ENCODE measurements around the gene SLC9C1. TPM values are rescaled to one million over a fixed set of nuclear protein-coding genes. Genes with fewer than 3 reads are reported as not detected.

Gene SLC9C1
- total and polyA plus RNA-seq, 2 of the 4 experiments (the other 2 are of a cell fraction): not detected

DNA sequence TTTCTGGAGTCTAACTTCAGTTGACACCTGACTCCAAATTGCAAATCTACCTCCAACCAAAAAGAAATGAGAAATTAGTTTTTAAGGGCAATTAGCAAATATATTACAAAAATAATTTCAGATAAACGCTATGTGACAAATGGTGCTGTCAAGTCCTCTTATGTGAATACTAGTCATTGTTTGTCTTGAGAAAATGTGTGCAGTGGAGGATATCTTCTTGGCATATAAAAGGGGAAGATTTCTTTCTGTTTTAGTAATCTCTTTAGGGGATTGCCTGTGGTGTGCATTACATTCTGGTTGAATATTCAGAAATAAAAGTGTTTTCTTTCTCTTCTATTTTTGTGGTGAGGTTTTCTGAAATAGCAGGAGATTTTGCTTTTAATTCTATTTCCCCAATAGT is 158.0 kb downstream of the SLC9C1 start:
- no CpG with 5 or more reads among the region's 1 CpG for WGBS, 2 experiments (ENCODE audit: extremely low coverage in 2 of 2, insufficient read length in 1 of 2)
- CTCF ChIA-PET: interaction anchor here (1.4 to 2.0 kb wide), 2 partner anchors 11 to 158 kb away, joined by 3 to 7 read pairs; partner anchors contain the start of gene SLC9C1

More for the DNA sequence above, 158.0 kb downstream of the SLC9C1 start:
- POLR2A ChIA-PET (ENCODE audit: unreplicated experiment): no interaction called here
- Histone ChIP-seq H3K4me1 (ENCODE audit: control insufficient read depth, insufficient read depth, low read length) (no peaks in the 10 kb centered on the region), H3K23ac (ENCODE audit: low read depth, low read length) (no peak overlapping the region), H4K20me1 (ENCODE audit: insufficient read depth, low read length) (no peaks in the 10 kb centered on the region), H3K27ac (ENCODE audit: insufficient read depth, low read length) (no peak overlapping the region), H2BK20ac (ENCODE audit: low read depth, low read length) (no peak overlapping the region), H3K9me1 (ENCODE audit: insufficient read depth, low read length) (no peaks in the 10 kb centered on the region), H2BK120ac (ENCODE audit: low read depth, low read length) (no peak overlapping the region), H3K56ac (ENCODE audit: extremely low read depth, insufficient read depth, low read length) (no peak overlapping the region), H3K4ac (ENCODE audit: low read depth, low read length) (no peak overlapping the region), H4K8ac (ENCODE audit: low read depth in 2 of 2, low read length in 2 of 2) (no peak overlapping the region), H3K27me3 (ENCODE audit: control insufficient read depth, insufficient read depth, low read length) (no peaks in the 10 kb centered on the region), H3K4me3 (ENCODE audit: insufficient read depth, low read depth, low read length) (no peak overlapping the region), H2AK9ac (replicated peaks; ENCODE audit: low read depth, low read length, poor library complexity) (no peak overlapping the region), H3K4me2 (ENCODE audit: low read depth, low read length) (no peak overlapping the region), H4K91ac (ENCODE audit: insufficient read depth, low read depth, low read length) (no peak overlapping the region), H3K79me1 (ENCODE audit: low read depth in 1 of 2, low read length in 2 of 2) (no peaks in the 10 kb centered on the region), H2AFZ (replicated peaks; ENCODE audit: low read length, poor library complexity) (no peak overlapping the region), H3K14ac (replicated peaks; ENCODE audit: low read depth, low read length) (no peak overlapping the region), H3K18ac (ENCODE audit: low read depth, low read length) (no peak overlapping the region), H3K9me3 (ENCODE audit: control insufficient read depth, insufficient read depth, low read length) (no peaks in the 10 kb centered on the region), H3K36me3 (ENCODE audit: control insufficient read depth, insufficient read depth, low read length) (no peaks in the 10 kb centered on the region), H2BK5ac (ENCODE audit: low read depth, low read length, poor library complexity, severe bottlenecking) (no peak overlapping the region), H4K5ac (ENCODE audit: low read depth, low read length) (no peak overlapping the region), H2AK5ac (ENCODE audit: low read depth, low read length) (no peak overlapping the region), H3K9ac (ENCODE audit: low read depth, low read length) (no peak overlapping the region), H2BK15ac (ENCODE audit: low read depth, low read length) (no peak overlapping the region)
- no peak for DNase-seq
- BruUV-seq (replicated peaks): no TSS peak
- in situ Hi-C loops (cut with MboI; ENCODE audit: low sequenced_read_pairs) (loop anchor here (25.0 kb wide), 1 partner anchor 376 kb away; no protein-coding TSS in a partner anchor), dilution Hi-C loops (cut with HindIII; ENCODE audit: low sequenced_read_pairs, unreplicated experiment) (no loop called here), intact Hi-C loops (cut with micrococcal nuclease) (loop anchor here (5.0 kb wide), 1 partner anchor 156 kb away; the partner anchor contains the start of gene SLC9C1)
- no peak for ATAC-seq (ENCODE audit: low read depth)
- TF ChIP-seq CHD1 (IDR thresholded peaks at IDR 0.05; ENCODE audit: low read depth, low read length) (no peak), POLR2A (IDR thresholded peaks at IDR 0.05; ENCODE audit: low read depth, low read length) (no peak), MAFK (IDR thresholded peaks at IDR 0.05; ENCODE audit: low read depth, low read length) (no peak), SMC3 (IDR thresholded peaks at IDR 0.05; ENCODE audit: low read depth, low read length) (no peak), RFX5 (IDR thresholded peaks at IDR 0.05; ENCODE audit: low read depth, low read length) (no peak), RAD21 (IDR thresholded peaks at IDR 0.05; ENCODE audit: low read length) (no peak), BHLHE40 (IDR thresholded peaks at IDR 0.05; ENCODE audit: low read depth, low read length) (no peak), FOS (IDR thresholded peaks at IDR 0.05; ENCODE audit: low read depth, low read length) (no peak), CEBPB (IDR thresholded peaks at IDR 0.05; ENCODE audit: low read depth, low read length) (no peak), RCOR1 (IDR thresholded peaks at IDR 0.05; ENCODE audit: insufficient replicate concordance, low read length) (no peak), NFE2L2 (IDR thresholded peaks at IDR 0.05; ENCODE audit: low read depth, low read length) (no peak), MAZ (IDR thresholded peaks at IDR 0.05; ENCODE audit: borderline replicate concordance, low read depth, low read length) (no peak)
- TF ChIP-seq, protein P1, sequence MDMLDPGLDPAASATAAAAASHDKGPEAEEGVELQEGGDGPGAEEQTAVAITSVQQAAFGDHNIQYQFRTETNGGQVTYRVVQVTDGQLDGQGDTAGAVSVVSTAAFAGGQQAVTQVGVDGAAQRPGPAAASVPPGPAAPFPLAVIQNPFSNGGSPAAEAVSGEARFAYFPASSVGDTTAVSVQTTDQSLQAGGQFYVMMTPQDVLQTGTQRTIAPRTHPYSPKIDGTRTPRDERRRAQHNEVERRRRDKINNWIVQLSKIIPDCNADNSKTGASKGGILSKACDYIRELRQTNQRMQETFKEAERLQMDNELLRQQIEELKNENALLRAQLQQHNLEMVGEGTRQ (IDR thresholded peaks at IDR 0.05; ENCODE audit: low read depth, low read length): no peak
- TF ChIP-seq, protein P2, sequence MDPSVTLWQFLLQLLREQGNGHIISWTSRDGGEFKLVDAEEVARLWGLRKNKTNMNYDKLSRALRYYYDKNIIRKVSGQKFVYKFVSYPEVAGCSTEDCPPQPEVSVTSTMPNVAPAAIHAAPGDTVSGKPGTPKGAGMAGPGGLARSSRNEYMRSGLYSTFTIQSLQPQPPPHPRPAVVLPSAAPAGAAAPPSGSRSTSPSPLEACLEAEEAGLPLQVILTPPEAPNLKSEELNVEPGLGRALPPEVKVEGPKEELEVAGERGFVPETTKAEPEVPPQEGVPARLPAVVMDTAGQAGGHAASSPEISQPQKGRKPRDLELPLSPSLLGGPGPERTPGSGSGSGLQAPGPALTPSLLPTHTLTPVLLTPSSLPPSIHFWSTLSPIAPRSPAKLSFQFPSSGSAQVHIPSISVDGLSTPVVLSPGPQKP (IDR thresholded peaks at IDR 0.05; ENCODE audit: borderline replicate concordance, low read depth, low read length): no peak
- TF ChIP-seq, protein P3, sequence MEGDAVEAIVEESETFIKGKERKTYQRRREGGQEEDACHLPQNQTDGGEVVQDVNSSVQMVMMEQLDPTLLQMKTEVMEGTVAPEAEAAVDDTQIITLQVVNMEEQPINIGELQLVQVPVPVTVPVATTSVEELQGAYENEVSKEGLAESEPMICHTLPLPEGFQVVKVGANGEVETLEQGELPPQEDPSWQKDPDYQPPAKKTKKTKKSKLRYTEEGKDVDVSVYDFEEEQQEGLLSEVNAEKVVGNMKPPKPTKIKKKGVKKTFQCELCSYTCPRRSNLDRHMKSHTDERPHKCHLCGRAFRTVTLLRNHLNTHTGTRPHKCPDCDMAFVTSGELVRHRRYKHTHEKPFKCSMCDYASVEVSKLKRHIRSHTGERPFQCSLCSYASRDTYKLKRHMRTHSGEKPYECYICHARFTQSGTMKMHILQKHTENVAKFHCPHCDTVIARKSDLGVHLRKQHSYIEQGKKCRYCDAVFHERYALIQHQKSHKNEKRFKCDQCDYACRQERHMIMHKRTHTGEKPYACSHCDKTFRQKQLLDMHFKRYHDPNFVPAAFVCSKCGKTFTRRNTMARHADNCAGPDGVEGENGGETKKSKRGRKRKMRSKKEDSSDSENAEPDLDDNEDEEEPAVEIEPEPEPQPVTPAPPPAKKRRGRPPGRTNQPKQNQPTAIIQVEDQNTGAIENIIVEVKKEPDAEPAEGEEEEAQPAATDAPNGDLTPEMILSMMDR (conservative IDR thresholded peaks at IDR 0.05; ENCODE audit: low read depth, low read length): no peak

Measured in IMR-90 (cell line).